GM21360 (cell line): ENCODE measurements around the gene TBC1D22A.

Source experiments
- ATAC-seq: cut with Tn5 transposase; IDR thresholded peaks from one replicate; pipeline ENCODE4 v1.9.1; 2021; ENCODE audit warnings: mild to moderate bottlenecking, moderate library complexity; ENCODE audit not compliant: unreplicated experiment

TBC1D22A gene

DNA sequence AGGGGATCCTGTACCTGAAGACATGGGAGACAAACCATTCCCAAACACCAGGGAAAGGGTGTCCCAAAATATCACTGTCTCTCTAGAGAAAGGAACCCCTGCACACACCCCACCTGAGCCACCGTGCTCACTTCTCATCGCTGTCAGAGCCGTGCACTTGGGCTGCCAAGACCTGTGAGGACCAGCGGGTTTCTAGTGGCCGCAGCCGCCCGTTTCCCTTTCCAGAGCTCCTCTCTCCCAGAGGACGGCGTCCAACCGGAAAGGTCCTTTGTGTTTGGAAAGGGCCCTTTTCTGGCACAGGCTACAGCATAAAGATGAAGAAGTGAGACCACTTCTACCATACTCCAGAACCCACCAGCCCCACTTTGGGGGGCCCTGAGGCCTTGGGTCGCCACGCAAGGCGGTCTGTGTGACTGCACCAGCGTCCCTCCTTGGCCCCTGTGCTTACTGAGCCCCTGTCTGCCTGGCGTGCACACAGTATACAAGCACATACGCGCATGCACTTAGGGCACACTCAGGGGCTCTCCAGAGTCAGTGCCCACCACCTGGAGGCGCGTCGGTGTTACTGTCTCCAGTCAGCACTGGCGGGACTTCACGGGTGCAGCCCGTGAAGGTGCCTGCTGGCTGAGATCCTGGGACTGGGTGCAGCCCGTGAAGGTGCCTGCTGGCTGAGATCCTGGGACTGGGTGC lies 381.8 kb downstream of the TBC1D22A start:
- ATAC-seq: no peak

DNA sequence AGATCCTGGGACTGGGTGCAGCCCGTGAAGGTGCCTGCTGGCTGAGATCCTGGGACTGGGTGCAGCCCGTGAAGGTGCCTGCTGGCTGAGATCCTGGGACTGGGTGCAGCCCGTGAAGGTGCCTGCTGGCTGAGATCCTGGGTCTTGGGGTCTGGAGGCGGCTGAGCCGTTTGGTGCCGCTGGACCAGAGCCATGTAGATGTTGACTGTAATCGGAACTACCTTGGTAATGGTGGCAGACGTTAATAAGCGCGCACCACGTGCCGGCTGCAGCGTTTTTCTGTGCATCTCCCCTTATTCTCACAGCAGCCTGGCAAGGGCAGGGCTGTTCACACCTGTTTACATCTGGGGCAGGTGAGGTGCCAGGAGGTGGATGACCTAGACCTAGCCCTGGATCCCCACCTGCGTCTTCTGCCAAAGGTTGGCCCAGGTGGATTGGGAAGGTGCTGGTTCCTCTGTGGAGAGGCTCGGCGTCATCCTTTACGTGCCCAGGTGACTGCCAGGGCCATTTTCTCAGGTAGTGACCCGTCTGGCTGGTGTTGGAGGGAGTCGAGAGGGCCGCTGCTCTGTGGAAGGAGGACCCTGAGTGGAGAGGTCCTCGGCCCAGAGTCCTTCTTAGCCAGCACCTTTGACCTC lies 382.5 kb downstream of the TBC1D22A start:
- ATAC-seq: no peak

DNA sequence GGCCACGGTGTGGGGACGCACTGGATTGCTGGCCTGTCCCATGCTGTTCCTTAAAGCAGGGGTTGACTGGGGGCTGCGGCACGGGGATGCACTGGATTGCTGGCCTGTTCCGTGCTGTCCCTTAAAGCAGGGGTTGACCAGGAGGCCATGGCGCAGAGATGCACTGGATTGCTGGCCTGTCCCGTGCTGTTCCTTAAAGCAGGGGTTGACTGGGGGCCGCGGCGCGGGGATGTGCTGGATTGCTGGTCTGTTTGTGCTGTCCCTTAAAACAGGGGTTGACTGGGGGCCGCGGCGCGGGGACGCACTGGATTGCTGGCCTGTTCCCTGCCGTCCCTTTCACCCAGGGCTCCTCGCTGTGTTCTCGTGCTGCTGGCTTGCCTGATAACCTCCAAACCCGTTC lies 383.4 kb downstream of the TBC1D22A start:
- ATAC-seq: no peak

DNA sequence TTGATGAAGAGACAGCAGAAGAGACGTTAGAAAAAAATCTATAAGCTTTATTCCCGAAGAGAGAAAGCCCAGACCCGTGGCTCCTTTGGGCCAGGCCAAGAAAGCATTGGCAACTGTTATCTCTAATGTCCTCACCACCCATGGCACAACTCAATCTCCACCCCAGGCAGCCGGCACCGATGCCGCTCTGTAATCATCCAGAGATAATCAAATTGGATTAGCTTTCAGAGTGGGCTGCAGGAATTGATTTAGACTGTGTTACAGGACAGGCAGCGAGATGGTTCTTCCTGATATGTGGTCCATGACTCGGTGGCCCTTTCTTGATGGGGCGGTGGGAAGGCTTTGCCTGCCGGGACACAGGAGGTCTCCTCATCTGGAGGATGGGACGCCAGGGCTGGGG lies 383.9 kb downstream of the TBC1D22A start:
- ATAC-seq: no peak

DNA sequence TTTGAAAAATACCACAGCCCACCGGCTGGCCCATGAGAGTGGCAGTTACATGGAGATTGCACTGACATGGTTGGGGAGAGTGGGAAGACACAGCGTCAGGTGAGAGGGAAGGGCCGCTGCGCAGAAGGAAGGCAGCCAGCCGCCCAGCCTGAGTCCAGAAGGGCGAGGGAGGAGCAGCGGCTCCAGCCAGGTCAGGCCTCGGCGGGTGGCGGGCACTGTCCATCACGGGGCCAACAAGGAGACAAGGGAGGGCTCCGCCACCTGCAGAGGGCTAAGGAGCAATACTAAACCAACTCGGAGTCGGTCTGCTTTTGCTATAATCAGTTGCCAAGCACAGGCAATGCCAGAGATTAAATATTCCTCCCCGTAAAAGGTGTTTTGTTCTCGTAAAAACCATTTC lies 384.5 kb downstream of the TBC1D22A start:
- ATAC-seq: no peak

DNA sequence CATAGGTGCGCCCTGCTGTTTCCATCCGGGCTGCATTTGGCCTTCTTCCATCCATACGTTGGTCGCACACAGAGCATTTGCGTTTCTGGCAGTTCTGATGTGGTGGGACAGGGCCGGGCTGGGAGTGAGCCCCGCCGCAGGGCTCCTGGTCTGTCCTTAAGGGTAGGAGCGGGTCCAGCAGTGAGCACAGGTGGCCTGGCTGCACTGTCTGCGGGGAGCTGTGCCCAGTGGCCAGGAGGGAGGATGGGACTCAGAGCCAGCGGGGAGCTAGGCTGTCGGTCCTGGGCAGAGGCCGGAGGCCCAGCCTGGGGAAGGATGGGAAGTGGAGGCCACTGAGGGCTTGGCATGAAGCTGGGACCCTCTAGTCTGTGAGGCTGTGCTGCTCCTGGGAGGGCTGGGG lies 385.1 kb downstream of the TBC1D22A start:
- no peak for ATAC-seq

DNA sequence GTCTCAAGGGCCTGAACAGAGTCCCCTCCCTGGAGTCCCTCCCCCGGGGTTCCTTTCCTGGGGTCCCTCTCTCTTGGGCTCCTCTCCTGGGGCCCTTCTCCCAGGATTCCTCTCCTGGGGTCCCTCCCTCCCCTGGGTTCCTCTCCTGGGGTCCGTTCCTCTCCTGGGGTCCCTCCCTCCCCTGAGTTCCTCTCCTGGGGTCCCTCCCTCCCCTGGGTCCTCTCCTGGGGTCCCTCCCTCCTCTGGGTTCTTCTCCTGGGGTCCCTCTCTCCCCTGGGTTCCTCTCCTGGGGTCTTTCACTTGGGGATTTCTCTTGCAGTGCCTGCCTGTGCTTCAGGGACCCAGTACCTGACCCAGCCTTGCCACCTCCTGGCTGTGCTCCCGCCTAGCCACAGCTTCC lies 386.1 kb downstream of the TBC1D22A start:
- ATAC-seq: no peak

DNA sequence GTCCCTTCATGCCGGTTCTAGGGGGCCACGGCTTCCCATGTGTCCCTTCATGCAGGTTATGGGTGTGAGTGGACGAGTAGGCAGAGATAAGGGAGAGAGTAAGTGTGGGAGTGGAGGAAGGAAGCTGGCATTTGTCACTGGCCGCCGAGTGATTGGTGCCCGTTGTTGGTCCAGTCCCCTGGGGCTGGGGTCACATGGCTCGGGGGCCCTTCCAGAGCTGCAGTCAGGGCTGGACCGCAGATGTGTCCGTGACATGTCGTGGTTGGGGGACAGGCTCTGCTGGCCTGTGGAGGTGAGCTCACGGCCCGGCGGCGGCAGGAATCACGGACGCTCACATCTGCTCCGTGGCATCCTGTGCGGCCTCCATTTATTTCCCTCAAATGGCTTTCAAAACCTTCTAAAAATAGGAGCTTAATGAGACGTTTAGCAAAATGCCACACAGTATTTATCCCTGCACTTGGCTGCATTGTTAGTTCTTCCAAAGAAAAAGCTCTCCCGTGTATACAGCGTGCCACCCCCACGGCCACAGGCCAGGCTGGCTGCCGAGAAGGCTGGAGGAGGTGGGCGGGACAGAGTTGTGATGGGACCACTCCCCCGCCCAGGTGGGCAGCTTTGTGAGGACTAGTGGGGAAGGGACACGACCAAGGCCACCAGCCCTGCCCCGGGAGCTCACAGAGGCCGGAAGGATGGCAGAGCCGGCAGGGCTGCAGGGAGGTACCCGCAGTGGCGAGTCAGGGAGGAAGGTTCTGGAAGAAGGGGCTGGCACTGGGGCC lies 386.7 kb downstream of the TBC1D22A start:
- ATAC-seq: no peak

DNA sequence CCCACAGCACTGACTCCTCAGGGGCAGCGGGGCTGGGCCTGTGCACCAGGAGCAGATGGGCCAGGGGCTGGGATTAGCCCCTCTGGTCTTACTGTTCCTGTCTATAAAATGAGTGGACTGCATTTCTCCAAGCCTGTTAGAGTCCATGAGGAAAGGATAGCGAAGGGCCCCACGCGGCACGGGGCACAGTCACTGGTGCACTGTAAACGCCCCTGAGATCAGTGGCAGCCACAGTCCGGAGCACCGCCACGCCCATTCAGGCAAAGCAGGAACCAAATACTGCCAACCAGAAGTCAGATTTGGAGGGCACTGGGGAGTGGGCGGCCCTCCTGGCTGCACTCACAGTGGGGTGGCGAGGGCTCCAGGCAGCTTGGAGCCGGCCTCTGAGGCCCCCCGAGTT lies 387.5 kb downstream of the TBC1D22A start:
- ATAC-seq: no peak

DNA sequence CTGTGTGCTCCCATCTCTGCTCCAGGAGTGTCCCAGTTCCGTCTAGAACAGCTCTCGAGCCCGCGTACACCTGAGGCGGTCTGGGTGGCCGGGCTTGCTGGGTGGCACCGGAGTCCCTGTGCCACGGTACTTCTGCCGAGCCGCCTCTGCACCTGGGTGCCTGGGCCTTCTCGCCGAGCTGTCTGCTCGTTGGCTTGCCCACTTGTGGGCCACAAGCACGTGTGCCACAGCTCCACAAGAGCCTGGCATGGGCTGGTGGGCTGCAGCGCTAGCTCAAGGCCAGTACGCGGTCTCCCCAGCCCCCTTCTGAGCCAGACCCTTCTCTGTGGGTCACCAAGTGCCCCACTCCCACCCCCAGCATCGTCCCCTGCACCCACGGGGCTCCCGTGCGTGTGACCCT lies 388.0 kb downstream of the TBC1D22A start:
- no peak for ATAC-seq

DNA sequence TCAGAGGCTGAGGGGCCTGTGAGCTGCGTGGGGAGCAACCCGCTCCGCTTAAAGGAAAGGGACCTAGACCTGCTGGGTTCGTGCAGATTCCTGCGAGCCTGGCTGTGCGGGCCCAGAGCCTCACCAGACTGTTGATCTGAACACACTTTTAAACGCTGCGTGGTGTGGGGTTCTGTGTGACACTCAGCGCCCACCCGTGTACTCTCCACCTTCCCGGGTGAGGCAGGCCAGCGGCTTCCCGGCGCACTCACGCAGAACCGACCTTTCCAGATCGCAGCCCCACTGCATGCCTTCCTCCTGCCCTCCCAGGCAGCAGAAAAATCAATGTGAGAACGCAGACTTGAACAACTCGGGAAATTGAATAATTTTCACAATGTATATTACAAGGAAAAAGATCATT lies 388.6 kb downstream of the TBC1D22A start:
- ATAC-seq: no peak

DNA sequence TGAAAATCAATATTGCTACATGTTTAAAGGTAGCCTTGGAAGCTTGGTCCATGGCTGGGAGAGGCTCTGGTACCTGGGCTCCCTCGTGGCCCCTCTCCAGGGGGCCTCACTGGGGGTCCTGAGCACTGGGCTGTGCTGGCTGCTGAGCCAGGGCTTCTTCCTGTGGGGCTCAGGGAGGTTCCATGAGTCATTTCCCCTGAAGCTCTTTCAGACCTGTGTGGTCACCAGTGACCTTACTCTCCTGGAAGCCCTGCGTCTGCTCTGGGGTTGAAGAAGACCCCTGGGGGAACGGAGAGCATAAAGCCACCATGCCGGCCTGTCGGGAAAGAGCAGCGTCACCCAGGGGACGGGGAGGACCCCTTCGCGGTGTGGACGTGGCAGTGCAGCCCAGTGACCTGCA lies 389.0 kb downstream of the TBC1D22A start:
- no peak for ATAC-seq

DNA sequence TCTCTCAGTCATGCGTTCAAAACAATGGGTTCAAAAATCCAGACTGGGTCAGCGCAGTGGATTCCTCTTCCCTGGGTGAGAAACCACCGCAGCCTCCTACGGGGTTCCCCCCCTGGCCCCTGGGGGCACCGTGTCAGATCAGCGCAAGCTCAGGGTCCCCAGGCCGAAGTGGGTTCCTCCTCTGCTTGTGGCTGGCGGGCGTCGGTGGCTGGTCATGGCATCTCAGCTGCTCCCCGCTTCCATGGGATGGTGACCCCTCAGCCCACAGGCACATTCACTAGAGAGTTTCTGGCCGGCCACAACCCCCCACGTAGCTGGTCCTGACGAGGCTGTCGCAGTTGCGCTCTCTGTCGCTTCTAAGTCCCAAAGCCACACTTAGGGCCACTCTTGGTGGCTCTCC lies 389.8 kb downstream of the TBC1D22A start:
- ATAC-seq: no peak

DNA sequence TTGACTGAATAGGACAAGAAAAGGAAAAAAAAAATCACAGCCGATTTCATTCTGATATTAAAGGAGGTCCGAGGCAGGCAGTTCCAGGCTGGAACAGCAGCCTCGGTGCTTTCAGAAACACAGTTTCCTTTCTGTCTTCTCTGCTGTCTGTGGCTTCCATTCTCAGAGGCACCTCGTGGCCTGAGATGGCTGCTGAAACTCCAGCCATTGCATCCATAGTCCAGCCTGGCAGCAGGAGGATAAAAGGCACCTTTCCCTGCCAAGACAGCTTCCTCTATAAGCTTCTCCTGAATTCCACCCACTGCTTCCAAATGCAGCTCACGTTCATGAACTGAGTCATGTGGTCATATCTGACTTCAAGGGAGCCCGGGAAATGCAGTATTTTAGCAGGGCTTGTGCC lies 390.5 kb downstream of the TBC1D22A start:
- ATAC-seq: no peak

DNA sequence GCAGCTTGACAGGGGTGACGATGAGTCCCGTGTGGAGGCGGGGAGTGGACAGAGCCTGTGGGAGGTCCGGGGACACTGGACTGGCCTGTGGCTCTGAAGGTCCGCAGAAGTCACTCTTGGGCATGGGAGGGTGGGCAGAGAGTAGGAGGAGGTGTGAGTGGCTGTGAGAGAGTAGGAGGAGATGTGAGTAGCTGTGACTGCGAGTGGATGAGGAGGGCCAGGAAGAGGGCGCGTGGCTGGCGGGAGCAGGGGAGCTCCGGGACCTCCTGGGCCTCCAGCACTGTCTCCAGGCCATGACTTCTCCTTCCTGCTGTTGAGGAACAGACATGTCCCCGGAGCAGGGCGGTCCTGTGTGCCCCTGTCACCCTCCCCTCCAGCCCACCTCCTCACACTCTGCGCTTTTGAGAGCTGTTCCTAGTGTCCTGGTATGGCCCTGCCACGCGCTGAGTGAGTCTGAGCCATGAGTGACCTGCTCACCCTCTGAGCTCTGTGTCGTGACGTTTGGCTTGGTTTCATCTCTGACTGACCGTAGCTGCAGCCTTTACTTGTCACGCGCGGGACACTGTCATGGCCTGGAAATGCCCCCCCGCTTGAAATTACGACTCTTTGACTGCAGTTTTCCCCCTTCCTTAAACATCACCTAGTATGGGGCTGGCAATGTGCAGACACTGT lies 391.5 kb downstream of the TBC1D22A start:
- ATAC-seq: no peak

DNA sequence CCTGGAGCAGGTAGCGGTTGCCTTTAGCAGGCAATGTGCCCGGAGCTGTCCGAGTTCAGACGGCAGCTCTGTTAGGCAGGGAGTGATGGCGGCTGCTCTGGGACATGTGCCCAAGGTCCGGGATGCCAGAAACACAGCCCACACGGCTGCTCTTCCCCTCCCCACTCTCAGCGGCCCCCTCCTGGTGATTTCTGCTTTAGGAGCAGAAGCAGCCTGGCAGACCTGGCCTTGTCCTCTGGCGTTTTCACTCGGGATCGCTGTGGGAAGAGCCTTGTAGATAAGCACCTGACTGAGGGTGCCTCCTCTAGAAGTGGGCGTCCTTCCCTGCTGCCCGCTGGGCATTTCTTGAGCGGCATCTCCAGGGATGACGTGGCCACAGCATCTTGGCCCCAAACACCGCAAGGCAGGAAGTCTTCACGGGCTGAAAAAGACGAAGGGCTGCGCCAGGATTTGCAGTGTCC lies 392.2 kb downstream of the TBC1D22A start:
- no peak for ATAC-seq

DNA sequence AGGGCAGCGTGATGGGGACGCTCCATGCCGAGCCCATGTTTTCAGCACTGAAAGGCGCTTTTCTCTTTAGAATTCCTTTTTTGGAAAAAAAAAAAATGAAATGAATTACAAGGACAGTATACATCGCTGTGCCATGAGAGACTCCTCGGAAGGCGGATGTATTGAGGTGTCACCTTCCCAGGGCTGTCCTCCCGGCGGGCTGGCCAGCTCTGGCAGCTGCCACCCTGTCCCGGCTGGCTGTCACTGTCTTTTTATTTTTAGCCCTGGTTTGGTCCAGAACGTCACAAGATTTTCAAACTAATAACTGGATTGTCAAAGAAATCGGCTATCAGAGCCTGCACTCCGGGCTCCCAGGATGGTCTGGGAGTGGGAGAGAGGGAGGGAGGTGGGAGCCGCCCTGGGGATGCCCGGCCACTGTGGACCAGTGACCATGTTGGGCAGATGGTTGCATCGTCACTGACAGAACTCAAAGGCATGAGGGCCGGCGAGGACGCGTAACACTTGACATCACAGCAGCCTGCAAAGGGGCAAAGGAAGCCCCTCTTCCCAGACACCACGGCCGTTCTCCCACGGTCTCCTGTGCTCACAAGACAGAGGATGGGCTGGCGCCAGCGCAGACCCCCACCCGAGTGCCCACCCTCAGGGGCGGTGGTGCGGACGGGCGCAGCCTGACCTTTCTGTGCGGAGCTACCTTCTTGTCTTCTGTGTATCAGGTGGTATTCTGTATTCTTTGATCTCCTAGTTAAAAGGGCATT lies 392.9 kb downstream of the TBC1D22A start:
- ATAC-seq: no peak

DNA sequence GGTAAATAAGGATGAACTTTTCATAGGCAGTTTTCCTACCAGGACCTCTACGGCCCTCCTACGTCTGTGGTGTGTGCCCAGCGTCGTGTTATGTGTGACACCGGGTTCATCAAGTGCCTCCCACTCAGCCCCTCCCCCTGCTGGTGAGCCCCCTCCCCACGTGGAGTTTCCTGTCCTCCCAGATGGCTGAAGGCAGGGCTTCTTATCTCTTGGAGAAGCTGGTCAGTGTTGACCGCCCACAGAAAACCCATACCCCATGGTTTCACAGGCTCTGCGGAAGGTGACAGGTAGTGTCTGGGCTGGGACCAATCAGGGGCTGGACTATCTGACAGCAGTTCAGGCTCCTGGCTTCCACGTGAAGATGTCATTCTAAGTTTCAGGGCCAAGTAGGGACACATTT lies 393.5 kb downstream of the TBC1D22A start:
- ATAC-seq: no peak

DNA sequence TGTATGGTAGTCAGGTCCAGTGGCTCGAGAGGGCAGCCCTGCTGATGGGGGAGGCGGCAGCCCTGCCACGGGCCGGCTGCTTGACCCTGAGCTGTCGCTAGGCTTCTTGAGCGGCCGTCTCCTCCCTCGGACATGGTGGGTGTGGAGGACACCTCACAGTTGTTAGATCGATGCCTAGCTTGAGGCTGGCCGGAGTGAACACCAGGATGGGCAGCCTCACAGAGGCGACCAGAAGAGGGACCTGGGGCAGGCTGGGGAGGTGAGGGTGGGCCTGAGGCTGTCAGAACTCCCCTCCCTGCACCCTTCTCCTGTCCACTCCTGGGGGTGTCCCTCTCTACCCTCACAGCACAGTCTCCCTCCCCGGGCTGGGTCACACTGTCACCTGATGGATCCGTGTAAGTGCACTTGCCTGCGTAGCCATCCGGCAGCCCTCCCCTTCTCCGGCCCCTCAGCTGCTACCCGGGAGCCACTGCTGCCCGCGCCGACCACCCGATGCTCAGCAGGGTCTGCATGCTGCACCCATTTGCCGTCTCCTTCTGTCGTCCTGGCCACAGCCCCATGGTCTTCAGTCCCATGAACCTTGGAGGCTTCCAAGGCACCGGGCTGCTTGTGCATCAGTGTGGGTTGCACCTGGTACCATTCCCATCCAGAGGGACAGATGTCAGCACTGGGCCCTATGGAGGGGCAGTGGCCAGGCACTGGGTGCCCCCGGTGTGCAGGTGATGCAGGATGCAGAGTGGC lies 394.1 kb downstream of the TBC1D22A start:
- no peak for ATAC-seq

DNA sequence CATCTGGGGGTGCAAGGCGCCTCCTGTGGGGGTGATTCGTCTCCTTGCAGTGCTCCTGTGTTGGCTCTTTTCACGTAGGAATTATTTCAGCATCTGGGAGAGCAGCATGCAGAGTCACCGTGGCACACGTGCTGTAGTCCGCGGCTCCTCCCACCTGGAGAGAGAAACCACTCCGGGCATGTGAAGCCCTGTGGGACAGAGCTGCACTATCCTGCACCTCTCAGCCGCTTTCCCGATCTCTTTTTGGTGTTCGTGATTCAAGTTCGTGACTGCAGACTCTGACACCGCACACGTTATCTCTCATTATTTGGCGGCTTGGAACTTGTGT lies 394.6 kb downstream of the TBC1D22A start:
- no peak for ATAC-seq
